ENCODE results near the gene DYRK3. TPM values are rescaled to one million over a fixed set of nuclear protein-coding genes. Genes with fewer than 3 reads are reported as not detected.
A peak's percentile ranks its signal among the peaks of the same experiment; 100 is the strongest.

Gene DYRK3
- total RNA-seq, 1 donor from 2014 or later: 5.9 TPM

- no peaks in the 10 kb centered on the region for H3K36me3 ChIP-seq
- no peak overlapping the region for H3K27ac ChIP-seq
- no peak for DNase-seq (ENCODE audit: extremely low spot score in 2 of 2)
- peaks cover 4% of the 10 kb centered on the region for H3K27me3 ChIP-seq
- no peaks in the 10 kb centered on the region for H3K9me3 ChIP-seq
- no peak overlapping the region for H3K4me3 ChIP-seq
- peaks cover 17% of the 10 kb centered on the region for H3K4me1 ChIP-seq
- intact Hi-C loops (cut with DNase I): no loop called here
- no peak for TF ChIP-seq POLR2AphosphoS5 (IDR thresholded peaks at IDR 0.05; ENCODE audit: insufficient read depth in 1 of 2, low read depth in 1 of 2)
- TF ChIP-seq POLR2A (IDR thresholded peaks at IDR 0.05): no peak
- no peak for TF ChIP-seq CTCF (IDR thresholded peaks at IDR 0.05)
These were observed 27.2 kb downstream of the DYRK3 start for GRCh38 chr1:206662396-206663092.

GRCh38 chr1:206663362-206663761, 28.0 kb downstream of the DYRK3 start:
- Histone ChIP-seq H3K27me3 (peaks cover under 1% of the 10 kb centered on the region), H3K4me3 (no peak overlapping the region), H3K36me3 (no peaks in the 10 kb centered on the region), H3K4me1 (peaks cover 11% of the 10 kb centered on the region), H3K9me3 (no peaks in the 10 kb centered on the region), H3K27ac (no peak overlapping the region)
- no peak for DNase-seq (ENCODE audit: extremely low spot score in 2 of 2)
- intact Hi-C loops (cut with DNase I): no loop called here
- TF ChIP-seq POLR2A (IDR thresholded peaks at IDR 0.05) (no peak), CTCF (IDR thresholded peaks at IDR 0.05) (no peak), POLR2AphosphoS5 (IDR thresholded peaks at IDR 0.05; ENCODE audit: insufficient read depth in 1 of 2, low read depth in 1 of 2) (no peak)

- H3K27me3 ChIP-seq: no peaks in the 10 kb centered on the region
- intact Hi-C loops (cut with DNase I): no loop called here
- H3K27ac ChIP-seq: no peak overlapping the region
- H3K4me1 ChIP-seq: peaks cover 11% of the 10 kb centered on the region
- no peaks in the 10 kb centered on the region for H3K9me3 ChIP-seq
- H3K36me3 ChIP-seq: no peaks in the 10 kb centered on the region
- no peak for TF ChIP-seq POLR2A (IDR thresholded peaks at IDR 0.05)
- peak in 1 of 2 donors; percentile 34 for TF ChIP-seq POLR2AphosphoS5 (IDR thresholded peaks at IDR 0.05; ENCODE audit: insufficient read depth in 1 of 2, low read depth in 1 of 2)
- TF ChIP-seq CTCF (IDR thresholded peaks at IDR 0.05): peak; percentile 59 to 94 (median 85)
- DNase-seq (ENCODE audit: extremely low spot score in 2 of 2): no peak
- H3K4me3 ChIP-seq: no peak overlapping the region
These were observed 28.7 kb downstream of the DYRK3 start for GRCh38 chr1:206663832-206664652.

GRCh38 chr1:206664740-206665139, 29.4 kb downstream of the DYRK3 start:
- Histone ChIP-seq H3K4me1 (peaks cover 11% of the 10 kb centered on the region), H3K36me3 (no peaks in the 10 kb centered on the region), H3K27me3 (no peaks in the 10 kb centered on the region), H3K4me3 (no peak overlapping the region), H3K27ac (no peak overlapping the region), H3K9me3 (no peaks in the 10 kb centered on the region)
- no peak for TF ChIP-seq POLR2AphosphoS5 (IDR thresholded peaks at IDR 0.05; ENCODE audit: insufficient read depth in 1 of 2, low read depth in 1 of 2)
- DNase-seq (ENCODE audit: extremely low spot score in 2 of 2): no peak
- intact Hi-C loops (cut with DNase I): no loop called here

GRCh38 chr1:206666031-206666561, 30.8 kb downstream of the DYRK3 start:
- Histone ChIP-seq H3K36me3 (no peaks in the 10 kb centered on the region), H3K27ac (no peak overlapping the region), H3K4me3 (no peak overlapping the region), H3K27me3 (no peaks in the 10 kb centered on the region), H3K4me1 (peaks cover 11% of the 10 kb centered on the region), H3K9me3 (no peaks in the 10 kb centered on the region)
- no peak for DNase-seq (ENCODE audit: extremely low spot score in 2 of 2)
- intact Hi-C loops (cut with DNase I): no loop called here
- TF ChIP-seq POLR2AphosphoS5 (IDR thresholded peaks at IDR 0.05; ENCODE audit: insufficient read depth in 1 of 2, low read depth in 1 of 2): no peak
- no peak for TF ChIP-seq CTCF (IDR thresholded peaks at IDR 0.05)
- TF ChIP-seq POLR2A (IDR thresholded peaks at IDR 0.05): no peak

Measured in vagina (tissue), 2 donors.